SKM-1 (cell line): Measurements from ENCODE around the gene TSSC4.

Experiments
- DNase-seq: peaks from one replicate; lab custom pipeline; 2025; ENCODE audit not compliant: unreplicated experiment; lab: John Stamatoyannopoulos, UW

The TSSC4 gene

GRCh38 chr11:2446590-2447252 lies 46.2 kb downstream of the TSSC4 start:
- peak; percentile 66 for DNase-seq

GRCh38 chr11:2447253-2447950 lies 46.9 kb downstream of the TSSC4 start:
- peak; percentile 60 for DNase-seq

GRCh38 chr11:2447951-2448650 lies 47.6 kb downstream of the TSSC4 start:
- DNase-seq = no peak

GRCh38 chr11:2448661-2449547 lies 48.4 kb downstream of the TSSC4 start:
- DNase-seq = no peak

GRCh38 chr11:2449548-2450320 lies 49.2 kb downstream of the TSSC4 start:
- DNase-seq = no peak

- no peak for DNase-seq
These were observed 49.9 kb downstream of the TSSC4 start for GRCh38 chr11:2450321-2451041.

GRCh38 chr11:2451336-2451735 lies 50.8 kb downstream of the TSSC4 start:
- DNase-seq = no peak

GRCh38 chr11:2451916-2452315 lies 51.4 kb downstream of the TSSC4 start:
- DNase-seq = no peak

- no peak for DNase-seq
These were observed 51.9 kb downstream of the TSSC4 start for GRCh38 chr11:2452321-2453012.

GRCh38 chr11:2453436-2453835 lies 52.9 kb downstream of the TSSC4 start:
- DNase-seq = no peak
